Nasal cavity respiratory epithelium epithelial cell of viscerocranial mucosa (primary cell): ENCODE results near the gene ARHGAP21. TPM values are rescaled to one million over a fixed set of nuclear protein-coding genes. Genes with fewer than 3 reads are reported as not detected.

Experiments used
- total RNA-seq: library from RNA; depleted of rRNA; stranded (reverse); fragments of >200 nt; gene quantifications from 2 replicates; pipeline ENCODE4 v1.2.3, GENCODE V29; 2014

The ARHGAP21 gene
- 89.9 and 215 TPM in 2 replicates for total RNA-seq

DNA sequence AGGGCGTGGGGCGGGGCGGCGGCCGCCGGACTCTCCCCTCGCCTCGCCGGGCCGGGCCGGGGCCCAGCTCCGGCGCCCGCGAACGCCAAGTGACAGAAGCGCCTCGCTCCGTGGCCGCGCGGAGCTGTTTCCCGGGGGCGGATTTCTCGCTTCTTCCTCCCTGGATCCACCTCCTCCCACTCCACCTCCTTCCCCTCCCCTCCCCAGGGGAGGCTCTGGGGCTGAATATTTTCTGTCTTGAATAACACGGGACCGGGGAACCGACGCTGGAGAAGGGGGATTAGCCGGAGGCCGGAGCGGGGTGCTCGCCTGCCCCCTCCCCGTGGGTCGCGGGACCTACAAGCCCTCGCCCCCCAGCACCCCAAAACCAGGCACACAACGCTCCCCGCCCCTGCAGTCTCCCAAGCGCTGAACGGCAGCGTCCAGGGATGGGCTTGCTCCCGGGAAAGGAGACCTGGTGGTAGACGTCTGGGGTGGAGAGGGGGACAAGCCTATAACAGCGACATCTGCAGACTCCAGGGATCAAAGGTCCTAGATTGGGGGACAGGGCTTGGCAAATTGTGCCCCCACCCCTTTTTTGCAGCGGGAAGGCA lies at the start of gene ARHGAP21:
Gene ARHGAP21, minus strand, starts transcription at position 100 of the 593 bp plus-strand sequence. CDS start 1,988 bp downstream, outside the sequence.

Other genes with a start within 250 kb of the ARHGAP21 start
- 2.1 and 5.3 TPM in 2 replicates for gene PRTFDC1, start 228.7 kb upstream of the ARHGAP21 start, total RNA-seq